Upper lobe of left lung (tissue), 4 donors: ENCODE results near the gene C17orf100.

ENCODE experiments used
- POLR2A ChIP-seq, 4 donors: fragments of 450-650 bp; IDR thresholded peaks; one replicate each; pipeline ENCODE4 v1.5.1; 2016 to 2017; ENCODE audit warnings: antibody characterized with exemption in 4 of 4, mild to moderate bottlenecking in 2 of 4
- TF ChIP-seq, protein P1 (sequence below), 6 experiments: fragments of 450-650 bp in 4 of 6; fragments of 200-600 bp in 2 of 6; sonication (generic) in 2 of 6; IDR thresholded peaks; one replicate each; pipeline ENCODE4 v1.5.1; 2016 to 2019; ENCODE audit warnings: antibody characterized with exemption in 6 of 6

DNA sequence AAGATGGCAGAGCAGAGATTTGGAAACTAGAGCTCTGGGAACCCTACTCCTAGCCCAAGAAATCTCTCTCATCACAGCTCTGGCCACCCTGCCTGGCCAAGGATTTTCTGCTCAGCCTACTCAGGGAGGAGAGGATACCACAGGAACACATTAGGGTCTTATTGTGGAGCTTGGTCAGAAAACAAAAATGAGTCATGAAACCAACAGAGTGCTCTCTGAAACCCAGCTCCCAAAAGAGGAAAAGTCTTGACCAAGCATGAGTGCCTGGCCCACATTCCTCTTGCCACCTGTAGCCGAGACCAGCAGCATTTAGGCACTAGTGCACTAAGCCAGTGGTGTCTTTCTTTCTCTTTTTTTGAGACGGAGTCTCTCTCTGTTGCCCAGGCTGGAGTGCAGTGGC, 43.5 kb downstream of the C17orf100 start:
- TF ChIP-seq, protein P1, sequence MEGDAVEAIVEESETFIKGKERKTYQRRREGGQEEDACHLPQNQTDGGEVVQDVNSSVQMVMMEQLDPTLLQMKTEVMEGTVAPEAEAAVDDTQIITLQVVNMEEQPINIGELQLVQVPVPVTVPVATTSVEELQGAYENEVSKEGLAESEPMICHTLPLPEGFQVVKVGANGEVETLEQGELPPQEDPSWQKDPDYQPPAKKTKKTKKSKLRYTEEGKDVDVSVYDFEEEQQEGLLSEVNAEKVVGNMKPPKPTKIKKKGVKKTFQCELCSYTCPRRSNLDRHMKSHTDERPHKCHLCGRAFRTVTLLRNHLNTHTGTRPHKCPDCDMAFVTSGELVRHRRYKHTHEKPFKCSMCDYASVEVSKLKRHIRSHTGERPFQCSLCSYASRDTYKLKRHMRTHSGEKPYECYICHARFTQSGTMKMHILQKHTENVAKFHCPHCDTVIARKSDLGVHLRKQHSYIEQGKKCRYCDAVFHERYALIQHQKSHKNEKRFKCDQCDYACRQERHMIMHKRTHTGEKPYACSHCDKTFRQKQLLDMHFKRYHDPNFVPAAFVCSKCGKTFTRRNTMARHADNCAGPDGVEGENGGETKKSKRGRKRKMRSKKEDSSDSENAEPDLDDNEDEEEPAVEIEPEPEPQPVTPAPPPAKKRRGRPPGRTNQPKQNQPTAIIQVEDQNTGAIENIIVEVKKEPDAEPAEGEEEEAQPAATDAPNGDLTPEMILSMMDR (IDR thresholded peaks at IDR 0.05), result no peak
- TF ChIP-seq POLR2A (IDR thresholded peaks at IDR 0.05), result no peak
